Measurements from ENCODE around the gene SPEM1. TPM values are rescaled to one million over a fixed set of nuclear protein-coding genes. Genes with fewer than 3 reads are reported as not detected.

The SPEM1 gene, protein sequence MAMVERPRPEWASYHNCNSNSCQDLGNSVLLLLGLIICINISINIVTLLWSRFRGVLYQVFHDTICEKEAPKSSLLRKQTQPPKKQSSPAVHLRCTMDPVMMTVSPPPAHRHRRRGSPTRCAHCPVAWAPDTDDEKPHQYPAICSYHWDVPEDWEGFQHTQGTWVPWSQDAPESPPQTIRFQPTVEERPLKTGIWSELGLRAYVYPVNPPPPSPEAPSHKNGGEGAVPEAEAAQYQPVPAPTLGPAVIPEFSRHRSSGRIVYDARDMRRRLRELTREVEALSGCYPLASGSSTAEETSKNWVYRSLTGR
- not detected for total RNA-seq
- long read RNA-seq: 0 reads

DNA sequence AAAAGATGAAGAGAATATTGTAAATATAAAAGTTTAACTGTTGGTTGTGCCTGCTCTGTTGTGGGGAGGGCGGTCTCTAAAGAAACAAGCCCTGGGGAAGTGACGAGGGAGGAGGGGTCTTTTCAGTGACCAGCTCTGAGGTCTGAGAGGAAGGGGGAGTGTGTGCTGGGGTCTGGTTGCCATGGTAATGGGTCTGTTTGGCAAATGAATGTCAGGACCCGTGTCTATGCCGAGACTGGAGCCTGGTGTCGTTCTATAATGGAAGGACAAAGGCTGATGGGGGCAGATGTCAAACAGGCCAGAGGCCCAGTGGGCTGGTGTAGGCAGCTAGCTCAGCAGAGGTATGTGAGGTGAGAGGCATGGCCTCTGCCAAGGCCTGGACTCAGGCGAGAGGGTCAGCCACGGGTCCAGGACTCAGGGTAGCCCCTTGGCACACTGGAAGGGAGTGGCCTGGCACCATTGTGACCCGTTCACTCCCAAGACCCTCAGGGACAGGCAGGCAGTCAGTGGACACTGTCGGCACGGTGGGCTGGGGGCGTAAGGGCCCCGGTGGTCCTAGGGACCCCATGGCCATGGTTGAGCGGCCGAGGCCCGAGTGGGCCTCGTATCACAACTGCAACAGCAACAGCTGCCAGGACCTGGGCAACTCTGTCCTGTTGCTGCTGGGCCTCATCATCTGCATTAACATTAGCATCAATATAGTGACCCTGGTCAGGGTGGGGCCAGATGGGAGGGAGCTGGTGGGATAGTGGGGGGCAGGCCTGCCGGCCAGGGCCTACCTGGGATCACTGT, at the start of gene SPEM1:
Gene SPEM1, plus strand, starts transcription at position 506 of the 792 bp plus-strand sequence. Its CDS starts 61 bp downstream, at position 567.
- intact Hi-C loops (cut with DNase I): no loop called here
- no peak for DNase-seq (ENCODE audit: low spot score)

DNA sequence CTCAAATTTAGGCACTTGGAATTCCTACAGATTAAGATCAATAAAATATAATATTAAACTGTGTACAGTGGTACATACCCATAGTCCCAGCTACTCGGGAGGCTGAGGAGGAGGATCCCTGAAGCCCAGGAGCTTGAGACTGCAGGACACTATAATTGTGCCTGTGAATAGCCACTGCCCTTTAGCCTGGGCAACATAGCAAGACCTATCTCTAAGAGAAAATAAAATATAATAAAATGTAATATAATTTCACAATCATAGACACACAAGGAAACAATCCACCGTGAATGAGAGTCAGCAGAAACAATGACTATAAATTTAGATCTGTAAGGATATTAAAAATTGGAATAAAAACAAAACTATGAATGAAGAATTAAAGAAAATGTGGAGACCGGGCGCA, 49.3 kb upstream of the SPEM1 start:
- no peak for DNase-seq (ENCODE audit: low spot score)
- intact Hi-C loops (cut with DNase I): no loop called here

DNA sequence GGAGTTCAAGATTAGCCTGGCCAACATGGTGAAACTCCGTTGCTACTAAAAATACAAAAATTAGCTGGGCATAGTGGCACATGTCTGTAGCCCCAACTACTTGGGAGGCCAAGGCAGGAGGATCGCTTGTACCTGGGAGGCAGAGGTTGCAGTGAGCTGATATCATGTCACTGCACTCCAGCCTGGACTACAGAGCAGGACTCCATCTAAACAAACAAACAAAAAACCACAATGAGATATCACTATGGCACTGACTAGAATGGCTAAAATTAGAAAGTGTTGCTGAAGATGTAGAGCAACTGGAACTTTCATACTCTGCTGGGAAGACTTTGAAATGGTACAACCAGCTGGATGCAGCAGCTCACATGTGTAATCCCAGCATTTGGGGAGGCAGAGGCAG, 45.8 kb upstream of the SPEM1 start:
- intact Hi-C loops (cut with DNase I): no loop called here
- DNase-seq (ENCODE audit: low spot score): no peak

DNA sequence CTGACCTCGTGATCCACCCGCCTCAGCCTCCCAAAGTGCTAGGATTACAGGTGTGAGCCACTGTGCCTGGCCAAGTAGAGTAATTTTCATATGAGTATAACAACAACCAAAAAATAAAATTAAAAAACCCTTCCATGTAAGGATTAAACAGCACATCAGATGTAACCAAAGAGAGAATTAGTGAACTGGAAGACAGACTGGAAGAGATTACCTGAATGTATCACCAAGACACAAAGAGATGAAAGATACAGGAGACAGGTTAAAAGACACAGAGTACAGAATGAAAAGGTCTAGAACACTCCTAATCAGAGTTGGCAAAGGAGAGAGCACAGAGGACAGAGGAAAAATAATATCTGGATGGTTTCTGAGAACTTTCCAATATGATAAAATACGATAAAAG, 41.0 kb upstream of the SPEM1 start:
- no peak for DNase-seq (ENCODE audit: low spot score)
- intact Hi-C loops (cut with DNase I): no loop called here

DNA sequence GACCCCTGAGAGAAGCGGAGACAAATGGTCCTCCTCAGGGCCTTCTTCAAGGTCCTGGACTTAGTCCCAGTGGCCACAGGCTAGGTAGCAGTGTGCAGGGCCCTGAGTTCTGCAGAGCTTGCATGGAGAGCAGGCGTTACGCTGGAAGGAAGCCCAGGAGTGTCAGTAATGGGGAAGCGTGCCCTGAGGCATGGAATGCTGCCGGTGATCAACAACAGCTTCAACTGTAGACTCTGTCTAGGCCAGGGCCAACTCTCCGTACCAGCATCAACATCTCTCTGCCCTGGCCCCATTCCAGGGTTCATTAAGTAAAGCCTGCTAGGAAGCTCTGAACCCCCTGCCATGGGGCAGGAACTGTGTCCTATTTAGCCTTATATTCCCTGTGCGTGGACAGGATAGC, 39.8 kb upstream of the SPEM1 start:
- DNase-seq (ENCODE audit: low spot score): peak; percentile 80
- intact Hi-C loops (cut with DNase I): no loop called here

DNA sequence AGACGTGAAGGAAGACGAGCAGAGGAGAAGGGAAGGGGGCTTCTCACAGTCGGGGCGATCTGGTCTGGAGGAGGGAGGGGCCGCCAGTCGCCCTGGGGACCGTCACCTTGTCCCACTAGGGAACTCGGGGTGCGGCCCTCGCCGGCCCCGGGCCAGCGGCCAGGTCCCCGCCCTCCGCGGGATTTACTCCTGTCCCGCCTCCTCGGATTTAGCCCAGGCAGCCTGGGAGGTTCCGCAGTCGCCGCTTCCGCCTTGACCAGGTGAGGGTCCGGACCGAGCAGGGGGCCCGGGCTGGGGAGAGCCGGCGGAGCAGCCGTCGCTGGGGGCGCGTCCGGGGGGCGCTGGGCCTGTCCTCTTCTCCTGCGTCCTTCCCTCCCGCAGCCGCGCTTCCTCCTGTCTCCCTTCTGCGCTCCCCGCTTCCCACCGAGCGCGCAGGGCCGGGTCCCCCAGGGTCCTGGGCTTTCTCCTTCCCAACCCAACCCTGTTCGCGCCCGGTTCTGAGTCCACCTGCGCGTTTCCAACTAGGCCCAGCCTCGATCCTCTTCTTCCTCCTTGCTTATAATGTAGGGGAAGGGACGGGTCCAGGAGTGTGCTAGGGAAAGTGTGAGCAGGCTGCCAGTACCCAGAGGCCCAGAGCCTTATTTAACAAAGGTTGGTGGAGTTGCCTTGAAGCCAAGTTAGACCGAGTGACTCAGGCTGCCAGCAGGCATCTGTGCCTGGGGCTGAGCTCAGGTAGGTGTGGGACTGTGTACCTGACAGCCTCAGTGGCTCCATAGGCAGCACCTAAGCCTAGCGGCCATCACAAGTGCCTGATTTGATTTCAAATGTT, 39.1 kb upstream of the SPEM1 start, which contains the start of gene TNK1:
Gene TNK1, plus strand, starts transcription at position 235 of the 829 bp plus-strand sequence. CDS start 1,838 bp downstream, outside the sequence.
- intact Hi-C loops (cut with DNase I): no loop called here

DNA sequence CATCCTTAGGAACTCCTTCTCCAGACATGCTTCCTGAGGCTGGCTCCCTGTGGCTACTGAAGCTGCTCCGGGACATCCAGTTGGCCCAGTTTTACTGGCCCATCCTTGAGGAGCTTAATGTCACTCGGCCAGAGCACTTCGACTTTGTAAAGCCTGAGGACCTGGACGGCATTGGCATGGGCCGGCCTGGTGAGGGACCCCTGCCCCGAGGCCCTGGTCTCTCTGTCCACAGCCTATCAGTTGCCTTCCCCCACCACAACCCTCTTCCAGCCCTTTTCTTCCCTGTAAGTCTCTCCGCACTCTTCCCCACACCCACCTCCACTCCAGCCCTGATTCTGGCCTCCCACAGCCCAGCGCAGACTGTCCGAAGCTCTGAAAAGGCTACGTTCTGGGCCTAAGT, 37.2 kb upstream of the SPEM1 start:
- intact Hi-C loops (cut with DNase I): no loop called here

More for the DNA sequence above, 39.1 kb upstream of the SPEM1 start, which contains the start of gene TNK1:
- DNase-seq (ENCODE audit: low spot score): peak; percentile 79

DNA sequence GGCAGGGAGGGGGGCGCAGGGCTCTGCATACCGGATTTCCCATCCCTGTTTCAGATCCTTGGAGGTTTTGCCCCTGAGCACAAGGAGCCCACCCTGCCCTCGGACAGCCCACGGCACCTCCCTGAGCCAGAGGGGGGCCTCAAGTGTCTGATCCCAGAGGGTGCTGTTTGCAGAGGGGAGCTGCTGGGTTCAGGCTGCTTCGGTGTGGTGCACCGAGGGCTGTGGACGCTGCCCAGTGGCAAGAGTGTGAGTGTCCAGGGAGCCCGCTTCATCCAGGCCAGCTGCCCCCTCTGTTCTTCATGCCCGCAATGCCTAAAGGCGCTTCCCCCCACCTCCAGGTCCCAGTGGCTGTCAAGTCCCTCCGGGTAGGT, 36.8 kb upstream of the SPEM1 start:
- intact Hi-C loops (cut with DNase I): no loop called here
- no peak for DNase-seq (ENCODE audit: low spot score)

More for the DNA sequence above, 37.2 kb upstream of the SPEM1 start:
- DNase-seq (ENCODE audit: low spot score): no peak

DNA sequence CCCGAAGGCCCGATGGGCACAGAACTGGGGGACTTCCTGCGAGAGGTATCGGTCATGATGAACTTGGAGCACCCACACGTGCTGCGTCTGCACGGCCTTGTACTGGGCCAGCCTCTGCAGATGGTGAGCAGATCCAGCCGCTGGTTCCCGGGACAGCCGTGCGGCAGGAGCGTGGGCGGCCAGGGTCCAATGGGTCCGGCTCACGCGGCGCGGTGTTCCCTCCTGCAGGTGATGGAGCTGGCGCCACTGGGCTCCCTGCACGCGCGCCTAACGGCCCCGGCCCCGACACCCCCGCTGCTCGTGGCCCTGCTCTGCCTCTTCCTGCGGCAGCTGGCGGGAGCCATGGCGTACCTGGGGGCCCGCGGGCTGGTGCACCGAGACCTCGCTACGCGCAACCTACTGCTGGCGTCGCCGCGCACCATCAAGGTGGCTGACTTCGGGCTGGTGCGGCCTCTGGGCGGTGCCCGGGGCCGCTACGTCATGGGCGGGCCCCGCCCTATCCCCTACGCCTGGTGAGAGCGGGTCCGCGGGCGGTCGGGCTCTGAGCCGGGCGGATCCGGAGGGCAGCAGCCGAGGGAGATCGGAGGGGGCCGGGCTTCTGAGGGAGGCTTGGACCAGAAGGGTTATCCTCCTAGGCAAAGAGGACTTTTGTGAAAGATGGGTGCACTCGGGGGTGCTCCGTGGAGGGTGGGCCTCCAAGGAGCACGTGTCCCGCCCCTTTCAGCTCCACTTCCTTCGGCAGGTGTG, 36.2 kb upstream of the SPEM1 start:
- no peak for DNase-seq (ENCODE audit: low spot score)
- intact Hi-C loops (cut with DNase I): no loop called here

DNA sequence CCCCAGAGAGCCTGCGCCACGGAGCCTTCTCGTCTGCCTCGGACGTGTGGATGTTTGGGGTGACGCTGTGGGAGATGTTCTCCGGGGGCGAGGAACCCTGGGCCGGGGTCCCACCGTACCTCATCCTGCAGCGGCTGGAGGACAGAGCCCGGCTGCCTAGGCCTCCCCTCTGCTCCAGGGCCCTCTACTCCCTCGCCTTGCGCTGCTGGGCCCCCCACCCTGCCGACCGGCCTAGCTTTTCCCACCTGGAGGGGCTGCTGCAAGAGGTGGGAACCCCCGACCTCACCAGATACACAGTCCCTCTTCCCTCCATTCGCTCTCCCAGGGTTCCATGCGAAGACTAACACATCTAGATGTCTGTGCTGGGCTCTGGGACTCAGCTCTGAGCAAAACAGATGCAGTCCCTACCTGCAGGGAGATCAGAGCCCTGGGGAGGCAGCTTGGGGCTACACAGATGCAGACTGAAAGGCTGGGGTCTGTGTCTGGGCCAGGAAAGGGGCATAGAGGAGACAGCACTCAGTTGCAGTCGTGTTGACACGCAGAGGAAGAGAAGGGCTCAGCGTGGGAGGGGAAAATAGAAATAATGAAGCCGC, 35.5 kb upstream of the SPEM1 start:
- no peak for DNase-seq (ENCODE audit: low spot score)
- intact Hi-C loops (cut with DNase I): no loop called here

DNA sequence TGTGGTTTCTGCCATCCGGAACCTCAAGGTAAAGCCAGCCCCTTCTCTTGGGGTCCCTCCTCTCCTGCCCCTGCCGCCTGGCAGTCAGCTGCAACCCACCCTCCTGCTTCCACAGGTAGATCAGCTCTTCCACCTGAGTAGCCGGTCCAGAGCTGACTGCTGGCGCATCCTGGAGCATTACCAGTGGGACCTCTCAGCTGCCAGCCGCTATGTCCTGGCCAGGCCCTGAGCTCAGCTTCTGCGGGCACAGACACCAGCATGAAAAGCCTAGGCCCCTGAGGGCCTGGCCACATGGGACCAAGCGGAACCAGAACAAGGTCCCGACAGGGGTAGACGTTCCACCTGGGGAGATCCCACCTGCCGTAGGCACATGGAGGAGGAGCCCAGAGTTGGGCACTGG, 31.3 kb upstream of the SPEM1 start:
- intact Hi-C loops (cut with DNase I): no loop called here
- DNase-seq (ENCODE audit: low spot score): no peak

DNA sequence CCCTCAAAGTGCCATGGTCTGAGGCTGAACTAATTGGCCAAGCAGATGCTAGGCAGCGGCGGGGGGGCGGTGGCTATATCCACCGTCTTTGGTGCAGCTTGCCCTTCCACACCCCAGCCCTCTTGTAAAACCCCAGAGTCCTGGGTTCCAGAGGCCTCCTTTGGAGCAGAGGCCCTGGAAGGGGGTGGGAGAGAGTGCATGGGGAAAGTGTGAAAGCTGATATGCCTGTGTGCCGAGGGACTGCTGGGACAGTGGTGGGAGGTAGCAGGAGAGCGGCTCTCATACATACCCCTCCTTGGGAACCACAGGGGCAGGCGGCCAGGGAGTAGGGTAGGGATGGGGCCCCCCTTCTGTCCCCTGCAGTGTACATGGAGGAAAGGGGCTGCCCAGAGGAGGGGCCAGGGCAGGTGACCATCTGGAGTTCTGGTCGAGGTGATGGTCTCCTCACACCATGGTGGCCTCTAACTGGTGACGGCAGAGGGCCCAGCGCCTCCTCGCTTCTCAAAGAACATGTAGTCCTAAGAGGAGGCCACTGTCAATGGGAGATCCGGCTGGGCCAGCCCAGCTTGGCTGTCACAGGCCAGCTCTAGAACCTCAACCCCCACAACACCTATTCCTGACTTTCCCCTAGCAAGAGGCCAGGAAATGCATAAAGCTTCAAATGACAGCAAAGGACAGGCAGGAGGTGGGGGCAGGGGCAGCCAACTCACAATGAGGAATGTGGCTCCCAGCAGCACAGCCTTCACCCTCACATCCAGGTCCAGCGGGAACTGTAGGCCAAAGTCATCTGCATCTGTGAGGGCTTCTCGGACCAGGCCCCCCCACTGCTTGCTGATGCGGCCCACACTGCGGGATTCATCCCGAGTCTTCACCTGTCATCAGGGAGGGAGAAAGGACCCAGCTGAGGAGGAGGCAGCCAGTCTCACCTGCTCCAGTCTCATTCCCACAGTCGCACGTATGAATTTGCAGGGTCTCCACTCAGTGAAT, 29.9 kb upstream of the SPEM1 start:
- DNase-seq (ENCODE audit: low spot score): no peak
- intact Hi-C loops (cut with DNase I): no loop called here

DNA sequence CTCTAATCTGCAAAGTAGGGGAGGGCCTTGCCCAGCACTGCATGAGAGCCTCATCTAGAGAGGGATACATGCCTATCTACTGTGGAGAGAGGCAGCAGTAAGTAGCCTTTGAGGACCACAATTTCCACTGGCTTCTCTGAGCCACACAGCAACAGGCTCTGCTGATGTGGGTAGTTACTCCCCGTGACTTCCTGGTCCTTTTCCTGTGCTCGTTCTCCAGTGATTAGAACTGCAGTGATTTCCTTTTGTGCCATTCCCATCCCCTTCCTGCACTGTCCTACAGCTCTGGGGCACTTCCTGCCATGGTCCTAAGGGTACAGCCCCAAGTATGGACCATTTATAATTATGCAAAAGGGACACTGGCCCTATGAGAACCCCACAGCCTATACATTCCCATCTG, 28.8 kb upstream of the SPEM1 start:
- no peak for DNase-seq (ENCODE audit: low spot score)
- intact Hi-C loops (cut with DNase I): no loop called here

DNA sequence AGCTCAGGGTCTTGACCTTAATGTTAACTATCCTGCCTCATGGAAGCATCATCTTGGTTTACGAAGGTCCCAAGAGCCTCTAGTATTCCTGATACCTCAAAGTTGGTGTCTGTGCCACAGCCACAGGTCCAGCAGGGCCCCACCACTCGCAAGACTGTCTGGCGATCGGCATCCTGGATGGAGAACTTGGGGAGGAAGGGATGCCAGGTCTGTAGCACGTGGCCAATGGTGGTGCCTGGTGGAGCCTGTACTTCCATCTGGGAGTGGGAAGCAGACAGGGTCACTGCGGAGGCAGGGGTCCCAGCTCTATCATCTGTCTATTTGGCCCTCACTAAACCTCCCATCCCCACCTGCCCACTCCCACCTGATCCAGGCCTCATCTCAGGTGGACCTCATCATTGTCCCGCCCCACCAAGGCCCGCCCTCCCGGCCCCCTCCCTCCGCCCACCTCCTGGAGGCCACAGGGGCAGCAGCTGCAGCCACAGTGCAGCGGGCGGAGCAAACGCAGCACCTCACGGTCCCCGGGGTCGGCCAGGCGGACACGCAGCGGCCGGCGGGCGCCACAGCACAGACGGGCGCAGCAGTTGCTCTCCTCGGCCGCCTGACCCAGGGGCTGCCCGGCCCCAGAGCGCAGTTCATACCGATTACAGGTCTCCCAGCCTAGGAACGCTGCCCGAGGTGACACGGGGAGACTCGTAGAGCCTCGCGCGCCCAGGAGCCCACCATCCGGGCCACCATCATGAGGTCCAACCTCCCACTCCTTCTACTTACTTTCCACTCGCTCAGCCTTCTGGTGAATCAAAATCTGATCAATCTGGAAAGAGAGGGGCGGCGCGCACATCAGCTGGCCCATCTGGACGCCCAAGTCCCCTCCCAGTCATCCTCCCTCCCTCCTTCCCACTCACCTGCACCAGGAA, 27.2 kb upstream of the SPEM1 start:
- intact Hi-C loops (cut with DNase I): no loop called here
- DNase-seq (ENCODE audit: low spot score): no peak

DNA sequence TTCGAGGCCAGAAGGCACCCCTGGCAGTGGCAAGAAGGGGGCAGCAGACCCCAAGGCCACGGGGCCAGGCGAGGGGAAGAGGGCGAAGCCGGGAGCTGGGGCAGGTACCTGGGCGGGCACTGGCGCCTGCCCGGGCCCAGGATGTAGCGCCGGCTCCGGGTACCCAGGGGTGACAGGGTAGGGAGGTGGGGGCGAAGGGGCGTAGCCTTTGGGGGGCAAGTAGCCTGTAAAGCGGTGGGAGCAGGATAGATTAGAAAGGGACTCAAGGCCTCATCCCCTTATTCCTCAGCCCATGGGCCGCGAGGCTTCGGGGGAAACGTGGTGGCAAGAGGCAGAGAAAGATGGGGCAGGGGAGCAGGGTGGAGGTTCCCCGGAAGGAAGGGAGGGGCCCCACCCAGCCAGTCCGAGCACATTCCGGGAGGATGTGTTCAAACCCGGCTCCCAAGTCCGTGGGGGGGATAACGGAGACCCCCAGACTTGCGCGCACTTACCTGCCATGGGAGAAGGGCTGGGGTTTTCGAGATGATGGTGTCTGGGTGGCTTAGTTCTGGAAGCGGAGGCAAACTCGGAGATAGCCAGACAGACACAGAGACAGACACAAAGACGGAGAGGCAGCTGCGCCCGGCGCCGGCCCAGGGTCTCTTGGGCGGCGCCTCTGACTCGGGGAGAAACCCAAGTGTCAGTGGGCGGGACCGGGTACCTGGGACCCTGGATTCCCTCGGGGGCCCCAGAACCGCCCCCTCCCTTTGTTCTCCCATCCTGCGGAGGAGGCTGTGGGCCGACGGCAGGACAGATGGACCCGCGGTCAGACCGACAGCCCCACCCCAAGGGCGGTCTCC, 26.3 kb upstream of the SPEM1 start:
- intact Hi-C loops (cut with DNase I): no loop called here
- DNase-seq (ENCODE audit: low spot score): no peak
